Breast epithelium (tissue), 3 donors: ENCODE measurements around the gene ARFIP1.

Experiments used
- POLR2A ChIP-seq: fragments of 450-650 bp; IDR thresholded peaks from one replicate; pipeline ENCODE4 v1.6.1; 2016; ENCODE audit warnings: antibody characterized with exemption, mild to moderate bottlenecking, moderate library complexity
- TF ChIP-seq, protein P1 (sequence below), 3 donors: fragments of 450-650 bp; IDR thresholded peaks; one replicate each; pipeline ENCODE4 v1.5.1; 2016 to 2017; ENCODE audit warnings: antibody characterized with exemption in 3 of 3, mild to moderate bottlenecking in 3 of 3, moderate library complexity in 3 of 3

DNA sequence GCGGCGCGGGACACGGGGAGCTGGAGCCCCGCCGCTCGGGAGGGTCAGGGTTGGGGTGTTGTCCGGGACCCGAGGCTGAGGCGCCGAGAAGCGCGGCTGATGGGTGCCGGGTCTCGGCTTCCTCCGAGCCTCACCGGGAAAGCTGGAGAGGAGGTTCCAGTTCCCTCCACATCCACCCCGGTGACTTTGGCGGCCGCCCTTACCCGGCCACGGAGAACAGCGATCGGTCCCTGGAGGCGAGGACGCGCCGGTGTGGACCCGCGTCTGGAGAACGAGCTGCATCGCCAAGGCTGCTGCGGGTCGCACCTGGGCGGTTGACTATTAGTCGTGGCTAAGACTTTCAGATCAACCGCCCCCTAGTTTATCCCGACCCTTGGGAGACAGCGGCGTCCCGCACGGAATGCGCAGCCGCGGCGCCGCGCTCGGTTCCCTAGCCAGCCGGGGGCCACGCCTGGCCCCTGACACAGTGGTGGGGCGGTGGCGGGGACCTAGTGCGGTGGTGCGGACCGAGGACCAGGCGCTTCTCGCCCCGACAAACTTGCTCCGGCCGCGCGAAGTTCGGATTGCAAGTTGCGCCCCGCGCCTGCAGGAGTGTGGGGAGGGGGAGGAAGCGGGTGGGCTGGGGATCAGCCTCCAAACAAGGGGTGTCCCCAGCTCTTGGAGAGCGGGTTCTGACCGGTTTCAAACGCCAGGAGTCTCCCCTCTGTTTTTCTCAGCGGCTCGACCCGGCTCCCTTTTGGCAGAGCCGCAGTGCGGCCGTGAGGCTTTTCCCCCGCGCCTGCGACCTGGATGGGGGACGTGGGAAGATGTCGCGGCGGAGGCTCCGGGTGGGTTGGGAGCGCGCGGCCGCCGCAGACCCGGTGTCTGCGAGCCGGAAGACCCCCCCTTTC, 156.9 kb downstream of the ARFIP1 start:
- TF ChIP-seq, protein P1, sequence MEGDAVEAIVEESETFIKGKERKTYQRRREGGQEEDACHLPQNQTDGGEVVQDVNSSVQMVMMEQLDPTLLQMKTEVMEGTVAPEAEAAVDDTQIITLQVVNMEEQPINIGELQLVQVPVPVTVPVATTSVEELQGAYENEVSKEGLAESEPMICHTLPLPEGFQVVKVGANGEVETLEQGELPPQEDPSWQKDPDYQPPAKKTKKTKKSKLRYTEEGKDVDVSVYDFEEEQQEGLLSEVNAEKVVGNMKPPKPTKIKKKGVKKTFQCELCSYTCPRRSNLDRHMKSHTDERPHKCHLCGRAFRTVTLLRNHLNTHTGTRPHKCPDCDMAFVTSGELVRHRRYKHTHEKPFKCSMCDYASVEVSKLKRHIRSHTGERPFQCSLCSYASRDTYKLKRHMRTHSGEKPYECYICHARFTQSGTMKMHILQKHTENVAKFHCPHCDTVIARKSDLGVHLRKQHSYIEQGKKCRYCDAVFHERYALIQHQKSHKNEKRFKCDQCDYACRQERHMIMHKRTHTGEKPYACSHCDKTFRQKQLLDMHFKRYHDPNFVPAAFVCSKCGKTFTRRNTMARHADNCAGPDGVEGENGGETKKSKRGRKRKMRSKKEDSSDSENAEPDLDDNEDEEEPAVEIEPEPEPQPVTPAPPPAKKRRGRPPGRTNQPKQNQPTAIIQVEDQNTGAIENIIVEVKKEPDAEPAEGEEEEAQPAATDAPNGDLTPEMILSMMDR (IDR thresholded peaks at IDR 0.05), result no peak
- no peak for TF ChIP-seq POLR2A
